ENCODE results near the gene KRTAP5-7.
"Not testable (repeated sequence)": the region's sequence is repeated elsewhere in the genome, so short reads cannot be mapped to it uniquely, and the experiment has no call there.

The KRTAP5-7 gene

DNA sequence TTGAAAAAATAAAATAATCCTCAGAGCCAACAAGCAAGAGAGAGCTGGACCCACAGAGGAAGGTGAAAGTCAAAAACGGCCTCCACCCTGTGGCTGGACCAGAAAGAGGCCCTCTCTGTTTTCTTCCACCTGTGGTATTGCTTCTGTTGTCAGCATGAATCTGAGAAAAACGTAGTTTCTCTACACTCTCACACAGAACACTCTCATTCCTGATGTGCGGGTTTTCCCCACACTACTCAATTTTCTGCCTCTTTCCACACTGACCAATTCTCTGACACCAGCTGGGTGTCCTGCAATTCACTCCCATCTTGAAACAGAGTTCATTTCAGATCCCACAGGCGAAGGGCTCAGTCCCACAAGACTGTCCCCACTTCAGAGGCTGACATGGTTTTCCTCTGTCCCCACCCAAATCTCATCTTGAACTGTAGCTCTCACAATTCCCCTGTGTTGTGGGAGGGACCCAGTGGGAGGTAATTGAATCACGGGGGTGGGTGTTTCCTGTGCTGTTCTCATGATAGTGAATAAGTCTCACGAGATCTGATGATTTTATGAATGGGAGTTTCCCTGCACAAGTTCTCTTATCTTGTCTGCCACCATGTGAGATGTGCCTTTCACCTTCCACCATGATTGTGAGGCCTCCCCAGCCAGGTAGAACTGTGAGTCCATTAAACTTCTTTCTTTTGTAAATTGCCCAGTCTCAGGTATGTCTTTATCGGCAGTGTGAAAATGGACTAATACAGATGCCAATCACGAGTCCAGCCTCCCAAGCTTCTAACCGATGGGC lies 13.6 kb downstream of the KRTAP5-7 start:
- not testable (repeated sequence) for H3K36me3 ChIP-seq (ENCODE audit: insufficient read depth, low read length); H4K20me1 ChIP-seq (ENCODE audit: insufficient read depth, low read length); H3K4me1 ChIP-seq (ENCODE audit: insufficient read depth, low read length)

DNA sequence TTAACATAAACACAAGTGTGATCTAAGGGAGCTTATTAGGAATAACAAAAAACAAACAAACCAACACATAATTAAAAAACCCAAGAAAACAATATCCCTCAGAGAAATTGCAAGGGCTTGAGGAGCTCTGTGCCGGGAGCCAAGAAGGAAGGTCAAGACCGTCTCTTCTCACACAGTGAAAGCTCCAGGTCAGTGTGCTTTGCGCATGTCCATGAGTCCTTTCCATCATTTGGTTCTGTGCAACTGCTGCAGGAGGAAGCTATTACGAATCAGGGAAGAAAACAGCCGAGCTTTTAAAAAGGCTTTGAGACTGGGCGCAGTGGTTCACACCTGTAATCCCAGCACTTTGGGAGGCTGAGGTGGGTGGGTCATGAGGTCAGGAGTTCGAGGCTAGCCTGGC lies 15.3 kb downstream of the KRTAP5-7 start:
- Histone ChIP-seq H3K9me3 (ENCODE audit: insufficient read depth, low read length, severe bottlenecking) (no peaks in the 10 kb centered on the region), H4K20me1 (ENCODE audit: insufficient read depth, low read length) (no peaks in the 10 kb centered on the region), H3K27ac (ENCODE audit: low read length) (no peak overlapping the region), H2AFZ (ENCODE audit: low read depth, low read length) (no peak overlapping the region), H3K4me2 (ENCODE audit: insufficient read depth, low read length) (no peak overlapping the region), H3K79me2 (ENCODE audit: insufficient read depth, low read length) (no peaks in the 10 kb centered on the region), H3K4me3 (ENCODE audit: low read depth in 1 of 2, low read length in 2 of 2) (no peak overlapping the region), H3K36me3 (ENCODE audit: insufficient read depth, low read length) (no peaks in the 10 kb centered on the region), H3K27me3 (ENCODE audit: insufficient read depth, low read length, poor library complexity) (peaks cover 2% of the 10 kb centered on the region), H3K4me1 (ENCODE audit: insufficient read depth, low read length) (no peaks in the 10 kb centered on the region), H3K9ac (ENCODE audit: low read depth, low read length) (no peak overlapping the region)
- no peak for ATAC-seq (ENCODE audit: insufficient read depth, low read depth)
- TF ChIP-seq, protein P1, sequence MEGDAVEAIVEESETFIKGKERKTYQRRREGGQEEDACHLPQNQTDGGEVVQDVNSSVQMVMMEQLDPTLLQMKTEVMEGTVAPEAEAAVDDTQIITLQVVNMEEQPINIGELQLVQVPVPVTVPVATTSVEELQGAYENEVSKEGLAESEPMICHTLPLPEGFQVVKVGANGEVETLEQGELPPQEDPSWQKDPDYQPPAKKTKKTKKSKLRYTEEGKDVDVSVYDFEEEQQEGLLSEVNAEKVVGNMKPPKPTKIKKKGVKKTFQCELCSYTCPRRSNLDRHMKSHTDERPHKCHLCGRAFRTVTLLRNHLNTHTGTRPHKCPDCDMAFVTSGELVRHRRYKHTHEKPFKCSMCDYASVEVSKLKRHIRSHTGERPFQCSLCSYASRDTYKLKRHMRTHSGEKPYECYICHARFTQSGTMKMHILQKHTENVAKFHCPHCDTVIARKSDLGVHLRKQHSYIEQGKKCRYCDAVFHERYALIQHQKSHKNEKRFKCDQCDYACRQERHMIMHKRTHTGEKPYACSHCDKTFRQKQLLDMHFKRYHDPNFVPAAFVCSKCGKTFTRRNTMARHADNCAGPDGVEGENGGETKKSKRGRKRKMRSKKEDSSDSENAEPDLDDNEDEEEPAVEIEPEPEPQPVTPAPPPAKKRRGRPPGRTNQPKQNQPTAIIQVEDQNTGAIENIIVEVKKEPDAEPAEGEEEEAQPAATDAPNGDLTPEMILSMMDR (IDR thresholded peaks at IDR 0.05; ENCODE audit: borderline replicate concordance, extremely low read depth, low read length, poor library complexity, severe bottlenecking): no peak
- no peak for TF ChIP-seq EZH2 (IDR thresholded peaks at IDR 0.05; ENCODE audit: borderline replicate concordance, low read depth, low read length, severe bottlenecking)
- DNase-seq: no peak

More for the DNA sequence above, 13.6 kb downstream of the KRTAP5-7 start:
- not testable (repeated sequence) for H3K4me3 ChIP-seq (ENCODE audit: low read depth in 1 of 2, low read length in 2 of 2); H3K27ac ChIP-seq (ENCODE audit: low read length); H2AFZ ChIP-seq (ENCODE audit: low read depth, low read length); ATAC-seq (ENCODE audit: insufficient read depth, low read depth); H3K4me2 ChIP-seq (ENCODE audit: insufficient read depth, low read length); H3K9me3 ChIP-seq (ENCODE audit: insufficient read depth, low read length, severe bottlenecking); H3K79me2 ChIP-seq (ENCODE audit: insufficient read depth, low read length); H3K27me3 ChIP-seq (ENCODE audit: insufficient read depth, low read length, poor library complexity); DNase-seq; H3K9ac ChIP-seq (ENCODE audit: low read depth, low read length)

DNA sequence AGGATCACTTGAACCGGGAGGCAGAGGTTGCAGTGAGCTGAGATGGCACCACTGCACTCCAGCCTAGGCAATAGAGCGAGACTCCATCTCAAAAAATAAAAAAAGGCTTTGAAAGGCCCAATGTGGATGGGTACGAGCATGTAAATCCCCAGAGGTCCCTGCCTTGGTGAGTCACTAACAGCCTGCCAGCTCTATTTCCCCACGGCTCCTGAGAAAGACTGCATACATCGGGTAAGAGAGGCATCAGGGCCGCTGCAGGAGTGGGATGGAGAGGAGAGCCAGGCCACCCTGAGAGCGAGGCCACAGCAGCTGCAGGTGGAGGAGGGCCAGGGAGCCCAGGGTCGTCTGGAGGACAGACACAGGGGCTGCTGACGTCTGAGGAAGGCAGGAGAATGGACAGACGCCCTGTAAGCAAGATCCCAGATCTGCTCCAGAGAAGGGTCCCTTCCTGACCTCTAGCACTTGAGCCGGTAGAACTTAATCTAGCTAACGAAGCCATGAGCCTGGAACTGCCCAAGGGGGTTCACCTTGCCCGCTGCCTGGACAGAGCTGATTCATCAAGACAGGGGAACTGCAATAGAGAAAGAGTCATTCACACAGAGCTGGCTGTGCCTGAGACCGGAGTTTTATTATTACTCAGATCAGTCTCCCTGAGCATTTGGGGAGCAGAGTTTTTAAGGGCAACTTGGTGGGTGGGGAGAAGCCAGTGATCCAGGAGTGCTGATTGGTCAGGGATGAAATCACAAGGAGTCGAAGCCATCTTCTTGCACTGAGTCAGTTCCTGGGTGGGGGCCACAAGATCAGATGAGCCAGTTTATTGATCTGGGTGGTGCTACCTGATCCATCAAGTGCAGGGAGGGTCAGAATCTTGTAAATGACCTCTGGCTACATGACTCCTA lies 16.1 kb downstream of the KRTAP5-7 start:
- Histone ChIP-seq H3K27me3 (ENCODE audit: insufficient read depth, low read length, poor library complexity) (peaks cover 2% of the 10 kb centered on the region), H3K79me2 (ENCODE audit: insufficient read depth, low read length) (no peaks in the 10 kb centered on the region), H3K9me3 (ENCODE audit: insufficient read depth, low read length, severe bottlenecking) (no peaks in the 10 kb centered on the region), H3K27ac (ENCODE audit: low read length) (no peak overlapping the region), H3K36me3 (ENCODE audit: insufficient read depth, low read length) (no peaks in the 10 kb centered on the region), H3K9ac (ENCODE audit: low read depth, low read length) (no peak overlapping the region), H3K4me3 (ENCODE audit: low read depth in 1 of 2, low read length in 2 of 2) (no peak overlapping the region), H4K20me1 (ENCODE audit: insufficient read depth, low read length) (no peaks in the 10 kb centered on the region), H3K4me2 (ENCODE audit: insufficient read depth, low read length) (no peak overlapping the region), H2AFZ (ENCODE audit: low read depth, low read length) (no peak overlapping the region), H3K4me1 (ENCODE audit: insufficient read depth, low read length) (no peaks in the 10 kb centered on the region)
- TF ChIP-seq EZH2 (IDR thresholded peaks at IDR 0.05; ENCODE audit: borderline replicate concordance, low read depth, low read length, severe bottlenecking): no peak
- TF ChIP-seq, protein P1 (IDR thresholded peaks at IDR 0.05; ENCODE audit: borderline replicate concordance, extremely low read depth, low read length, poor library complexity, severe bottlenecking): no peak
- ATAC-seq (ENCODE audit: insufficient read depth, low read depth) (no peak), DNase-seq (no peak)

DNA sequence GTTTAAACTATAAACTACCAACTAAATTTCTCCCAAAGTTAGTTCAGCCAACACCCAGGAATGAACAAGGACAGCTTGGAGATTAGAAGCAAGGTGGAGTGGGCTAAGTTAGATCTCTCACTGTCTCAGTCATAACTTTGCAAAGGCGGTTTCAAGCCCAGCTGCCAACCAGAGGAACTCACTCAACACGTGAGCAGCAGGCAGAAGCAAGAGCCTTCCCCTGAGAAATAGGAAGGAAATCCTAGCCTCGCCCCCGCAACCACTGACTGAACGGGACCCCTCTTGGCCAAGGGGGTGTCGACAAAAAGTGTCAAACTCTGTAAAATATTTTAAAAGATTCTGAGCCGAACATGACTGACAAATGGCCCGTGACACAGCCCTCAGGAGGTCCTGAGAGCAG lies 16.8 kb downstream of the KRTAP5-7 start:
- no peak overlapping the region for H3K4me2 ChIP-seq (ENCODE audit: insufficient read depth, low read length)
- ATAC-seq (ENCODE audit: insufficient read depth, low read depth) (peak; percentile 57; the same call in 1 of the 3 replicates), DNase-seq (peak; percentile 11)
- H3K9me3 ChIP-seq (ENCODE audit: insufficient read depth, low read length, severe bottlenecking): no peaks in the 10 kb centered on the region
- H3K79me2 ChIP-seq (ENCODE audit: insufficient read depth, low read length): no peaks in the 10 kb centered on the region
- no peak overlapping the region for H3K27ac ChIP-seq (ENCODE audit: low read length)
- no peak overlapping the region for H2AFZ ChIP-seq (ENCODE audit: low read depth, low read length)
- H3K27me3 ChIP-seq (ENCODE audit: insufficient read depth, low read length, poor library complexity): peaks cover 3% of the 10 kb centered on the region
- no peaks in the 10 kb centered on the region for H3K4me1 ChIP-seq (ENCODE audit: insufficient read depth, low read length)
- TF ChIP-seq, protein P1 (IDR thresholded peaks at IDR 0.05; ENCODE audit: borderline replicate concordance, extremely low read depth, low read length, poor library complexity, severe bottlenecking): no peak
- no peak for TF ChIP-seq EZH2 (IDR thresholded peaks at IDR 0.05; ENCODE audit: borderline replicate concordance, low read depth, low read length, severe bottlenecking)
- no peak overlapping the region for H3K4me3 ChIP-seq (ENCODE audit: low read depth in 1 of 2, low read length in 2 of 2)
- no peak overlapping the region for H3K9ac ChIP-seq (ENCODE audit: low read depth, low read length)
- no peaks in the 10 kb centered on the region for H4K20me1 ChIP-seq (ENCODE audit: insufficient read depth, low read length)
- no peaks in the 10 kb centered on the region for H3K36me3 ChIP-seq (ENCODE audit: insufficient read depth, low read length)

Measured in DND-41 (cell line).